ENCODE results near the gene PLEKHG5. TPM values are rescaled to one million over a fixed set of nuclear protein-coding genes. Genes with fewer than 3 reads are reported as not detected.
"Not testable (repeated sequence)": the region's sequence is repeated elsewhere in the genome, so short reads cannot be mapped to it uniquely, and the experiment has no call there.

The PLEKHG5 gene
- total and polyA plus RNA-seq, 4 donors = 2.6 to 39.3 (median 7.3) TPM

GRCh38 chr1:6450486-6450885 is 41.0 kb downstream of the PLEKHG5 start:
- WGBS, 2 donors = 36 to 43% methylated on average over 10 of the region's 10 CpGs
- H3K9me3 ChIP-seq (ENCODE audit: control insufficient read depth, low read length); intact Hi-C loops (cut with DNase I); H3K4me1 ChIP-seq (ENCODE audit: control insufficient read depth in 1 of 2, insufficient read depth in 2 of 2, low read length in 2 of 2); H3K27ac ChIP-seq (ENCODE audit: low read depth in 1 of 2, low read length in 2 of 2); ATAC-seq (ENCODE audit: low FRiP score); H3K27me3 ChIP-seq (ENCODE audit: control insufficient read depth in 1 of 2, insufficient read depth in 2 of 2, low read length in 1 of 2); H3K4me3 ChIP-seq (ENCODE audit: low read length in 2 of 2); DNase-seq; H3K36me3 ChIP-seq (ENCODE audit: control insufficient read depth in 1 of 2, insufficient read depth in 2 of 2, low read length in 1 of 2): not testable (repeated sequence)

GRCh38 chr1:6450005-6450450 is 41.4 kb downstream of the PLEKHG5 start:
- no peaks in the 10 kb centered on the region for H3K4me1 ChIP-seq (ENCODE audit: control insufficient read depth in 1 of 2, insufficient read depth in 2 of 2, low read length in 2 of 2)
- intact Hi-C loops (cut with DNase I) = no loop called here
- H3K27me3 ChIP-seq (ENCODE audit: control insufficient read depth in 1 of 2, insufficient read depth in 2 of 2, low read length in 1 of 2) = peaks cover 0 to 2% of the 10 kb centered on the region in 2 donors
- H3K27ac ChIP-seq (ENCODE audit: low read depth in 1 of 2, low read length in 2 of 2) = no peak overlapping the region
- H3K36me3 ChIP-seq (ENCODE audit: control insufficient read depth in 1 of 2, insufficient read depth in 2 of 2, low read length in 1 of 2) = no peaks in the 10 kb centered on the region
- WGBS, 2 donors = 22 to 30% methylated on average over 7 of the region's 7 CpGs
- DNase-seq = no peak
- no peak overlapping the region for H3K4me3 ChIP-seq (ENCODE audit: low read length in 2 of 2)
- no peak for ATAC-seq (ENCODE audit: low FRiP score)
- H3K9me3 ChIP-seq (ENCODE audit: control insufficient read depth, low read length) = no peaks in the 10 kb centered on the region

- Histone ChIP-seq H3K4me1 (ENCODE audit: control insufficient read depth in 1 of 2, insufficient read depth in 2 of 2, low read length in 2 of 2) (no peaks in the 10 kb centered on the region), H3K27ac (ENCODE audit: low read depth in 1 of 2, low read length in 2 of 2) (no peak overlapping the region), H3K27me3 (ENCODE audit: control insufficient read depth in 1 of 2, insufficient read depth in 2 of 2, low read length in 1 of 2) (peaks cover 0 to 2% of the 10 kb centered on the region in 2 donors), H3K4me3 (ENCODE audit: low read length in 2 of 2) (peak overlapping the region in 1 of 2 donors; percentile 29), H3K36me3 (ENCODE audit: control insufficient read depth in 1 of 2, insufficient read depth in 2 of 2, low read length in 1 of 2) (no peaks in the 10 kb centered on the region), H3K9me3 (ENCODE audit: control insufficient read depth, low read length) (no peaks in the 10 kb centered on the region)
- no peak for DNase-seq
- 4 to 12% methylated on average over 21 to 66 of the region's 66 CpGs for WGBS, 2 donors
- intact Hi-C loops (cut with DNase I) = no loop called here
- no peak for ATAC-seq (ENCODE audit: low FRiP score)
Observed at GRCh38 chr1:6448749-6449631, 42.5 kb downstream of the PLEKHG5 start.

- intact Hi-C loops (cut with DNase I) = no loop called here
- DNase-seq = no peak
- Histone ChIP-seq H3K36me3 (ENCODE audit: control insufficient read depth in 1 of 2, insufficient read depth in 2 of 2, low read length in 1 of 2) (no peaks in the 10 kb centered on the region), H3K4me1 (ENCODE audit: control insufficient read depth in 1 of 2, insufficient read depth in 2 of 2, low read length in 2 of 2) (no peaks in the 10 kb centered on the region), H3K4me3 (ENCODE audit: low read length in 2 of 2) (peak overlapping the region in 1 of 2 donors; percentile 29), H3K9me3 (ENCODE audit: control insufficient read depth, low read length) (no peaks in the 10 kb centered on the region), H3K27me3 (ENCODE audit: control insufficient read depth in 1 of 2, insufficient read depth in 2 of 2, low read length in 1 of 2) (peaks cover 0 to 2% of the 10 kb centered on the region in 2 donors), H3K27ac (ENCODE audit: low read depth in 1 of 2, low read length in 2 of 2) (no peak overlapping the region)
- WGBS, 2 donors = 2% methylated on average over 62 to 68 of the region's 68 CpGs
- ATAC-seq (ENCODE audit: low FRiP score) = no peak
Observed at GRCh38 chr1:6447818-6448748, 43.4 kb downstream of the PLEKHG5 start.

GRCh38 chr1:6447016-6447817 is 44.2 kb downstream of the PLEKHG5 start:
- Histone ChIP-seq H3K4me3 (ENCODE audit: low read length in 2 of 2) (no peak overlapping the region), H3K4me1 (ENCODE audit: control insufficient read depth in 1 of 2, insufficient read depth in 2 of 2, low read length in 2 of 2) (no peaks in the 10 kb centered on the region), H3K27me3 (ENCODE audit: control insufficient read depth in 1 of 2, insufficient read depth in 2 of 2, low read length in 1 of 2) (peaks cover 0 to 2% of the 10 kb centered on the region in 2 donors), H3K27ac (ENCODE audit: low read depth in 1 of 2, low read length in 2 of 2) (no peak overlapping the region), H3K36me3 (ENCODE audit: control insufficient read depth in 1 of 2, insufficient read depth in 2 of 2, low read length in 1 of 2) (no peaks in the 10 kb centered on the region), H3K9me3 (ENCODE audit: control insufficient read depth, low read length) (no peaks in the 10 kb centered on the region)
- intact Hi-C loops (cut with DNase I) = no loop called here
- DNase-seq = no peak
- ATAC-seq (ENCODE audit: low FRiP score) = no peak
- 6 to 7% methylated on average over 61 to 67 of the region's 67 CpGs for WGBS, 2 donors

- ATAC-seq (ENCODE audit: low FRiP score) = no peak
- H3K27me3 ChIP-seq (ENCODE audit: control insufficient read depth in 1 of 2, insufficient read depth in 2 of 2, low read length in 1 of 2) = peaks cover 0 to 2% of the 10 kb centered on the region in 2 donors
- H3K4me3 ChIP-seq (ENCODE audit: low read length in 2 of 2) = no peak overlapping the region
- WGBS, 2 donors = 70 to 80% methylated on average over 4 of the region's 4 CpGs
- no peaks in the 10 kb centered on the region for H3K4me1 ChIP-seq (ENCODE audit: control insufficient read depth in 1 of 2, insufficient read depth in 2 of 2, low read length in 2 of 2)
- H3K9me3 ChIP-seq (ENCODE audit: control insufficient read depth, low read length) = no peaks in the 10 kb centered on the region
- intact Hi-C loops (cut with DNase I) = no loop called here
- no peak overlapping the region for H3K27ac ChIP-seq (ENCODE audit: low read depth in 1 of 2, low read length in 2 of 2)
- no peaks in the 10 kb centered on the region for H3K36me3 ChIP-seq (ENCODE audit: control insufficient read depth in 1 of 2, insufficient read depth in 2 of 2, low read length in 1 of 2)
- no peak for DNase-seq
Observed at GRCh38 chr1:6446665-6447015, 44.8 kb downstream of the PLEKHG5 start.

- H3K4me1 ChIP-seq (ENCODE audit: control insufficient read depth in 1 of 2, insufficient read depth in 2 of 2, low read length in 2 of 2); H3K4me3 ChIP-seq (ENCODE audit: low read length in 2 of 2); ATAC-seq (ENCODE audit: low FRiP score); H3K9me3 ChIP-seq (ENCODE audit: control insufficient read depth, low read length); intact Hi-C loops (cut with DNase I); DNase-seq; H3K36me3 ChIP-seq (ENCODE audit: control insufficient read depth in 1 of 2, insufficient read depth in 2 of 2, low read length in 1 of 2); H3K27ac ChIP-seq (ENCODE audit: low read depth in 1 of 2, low read length in 2 of 2); H3K27me3 ChIP-seq (ENCODE audit: control insufficient read depth in 1 of 2, insufficient read depth in 2 of 2, low read length in 1 of 2): not testable (repeated sequence)
- WGBS, 2 donors = 86 to 89% methylated on average over 4 of the region's 4 CpGs
Observed at GRCh38 chr1:6445929-6446328, 45.5 kb downstream of the PLEKHG5 start.

GRCh38 chr1:6445062-6445763 is 46.3 kb downstream of the PLEKHG5 start:
- Histone ChIP-seq H3K4me1 (ENCODE audit: control insufficient read depth in 1 of 2, insufficient read depth in 2 of 2, low read length in 2 of 2) (no peaks in the 10 kb centered on the region), H3K4me3 (ENCODE audit: low read length in 2 of 2) (no peak overlapping the region), H3K27me3 (ENCODE audit: control insufficient read depth in 1 of 2, insufficient read depth in 2 of 2, low read length in 1 of 2) (peaks cover 0 to 2% of the 10 kb centered on the region in 2 donors), H3K36me3 (ENCODE audit: control insufficient read depth in 1 of 2, insufficient read depth in 2 of 2, low read length in 1 of 2) (no peaks in the 10 kb centered on the region), H3K27ac (ENCODE audit: low read depth in 1 of 2, low read length in 2 of 2) (no peak overlapping the region), H3K9me3 (ENCODE audit: control insufficient read depth, low read length) (no peaks in the 10 kb centered on the region)
- intact Hi-C loops (cut with DNase I) = no loop called here
- DNase-seq = no peak
- no peak for ATAC-seq (ENCODE audit: low FRiP score)
- WGBS, 2 donors = 52 to 59% methylated on average over 18 to 19 of the region's 19 CpGs
